Skeletal muscle tissue (tissue), 4 donors: ENCODE measurements around the gene CPLX4. TPM values are rescaled to one million over a fixed set of nuclear protein-coding genes. Genes with fewer than 3 reads are reported as not detected.

Source experiments
- H3K27ac ChIP-seq: one replicate; pipeline ENCODE4 v1.7.0; 2013; ENCODE audit warnings: mild to moderate bottlenecking, low read depth, low read length, inconsistent platforms
- H3K27me3 ChIP-seq, 3 donors: one replicate each; pipeline ENCODE4 v1.7.0; 2013; ENCODE audit warnings: low read length in 3 of 3; ENCODE audit not compliant: control insufficient read depth in 3 of 3, insufficient read depth in 3 of 3
- H3K36me3 ChIP-seq, 3 donors: one replicate each; pipeline ENCODE4 v1.7.0; 2013; ENCODE audit warnings: low read length in 3 of 3; ENCODE audit not compliant: control insufficient read depth in 3 of 3, insufficient read depth in 3 of 3
- H3K4me1 ChIP-seq, 3 donors: one replicate each; pipeline ENCODE4 v1.7.0; 2013; ENCODE audit warnings: low read length in 3 of 3, mild to moderate bottlenecking in 3 of 3; ENCODE audit not compliant: control insufficient read depth in 3 of 3, insufficient read depth in 3 of 3
- H3K4me3 ChIP-seq, 3 donors: one replicate each; pipeline ENCODE4 v1.7.0; 2013; ENCODE audit warnings: low read length in 3 of 3
- H3K9ac ChIP-seq, 3 donors: one replicate each; pipeline ENCODE4 v1.7.0; 2013; ENCODE audit warnings: low read length in 3 of 3, mild to moderate bottlenecking in 3 of 3, moderate library complexity in 2 of 3, low read depth in 1 of 3
- H3K9me3 ChIP-seq, 3 donors: one replicate each; pipeline ENCODE4 v1.7.0; 2013; ENCODE audit warnings: low read length in 3 of 3; ENCODE audit not compliant: control insufficient read depth in 3 of 3
- total RNA-seq: library from RNA; depleted of rRNA; stranded (reverse); fragments of >200 nt; gene quantifications from one replicate; pipeline ENCODE4 v1.2.3, GENCODE V29; 2014
- donor health status: Osteomylitis.

CPLX4 gene
- total RNA-seq, 1 donor from 2014 or later: not detected

GRCh38 chr18:59293317-59293716, 25.1 kb downstream of the CPLX4 start:
- Histone ChIP-seq H3K9me3 (no peaks in the 10 kb centered on the region), H3K4me1 (no peaks in the 10 kb centered on the region), H3K36me3 (no peaks in the 10 kb centered on the region), H3K27ac (no peak overlapping the region), H3K27me3 (peaks cover 0 to 11% (median 8%) of the 10 kb centered on the region in 3 donors), H3K9ac (no peak overlapping the region), H3K4me3 (no peak overlapping the region)

- no peaks in the 10 kb centered on the region for H3K36me3 ChIP-seq
- no peak overlapping the region for H3K27ac ChIP-seq
- H3K9ac ChIP-seq: no peak overlapping the region
- H3K27me3 ChIP-seq: peaks cover 14 to 26% (median 17%) of the 10 kb centered on the region in 3 donors
- H3K4me1 ChIP-seq: no peaks in the 10 kb centered on the region
- H3K4me3 ChIP-seq: no peak overlapping the region
- H3K9me3 ChIP-seq: no peaks in the 10 kb centered on the region
These were observed 32.1 kb downstream of the CPLX4 start for GRCh38 chr18:59286341-59286740.

GRCh38 chr18:59282341-59282740, 36.1 kb downstream of the CPLX4 start:
- H3K4me3 ChIP-seq: no peak overlapping the region
- no peak overlapping the region for H3K9ac ChIP-seq
- no peaks in the 10 kb centered on the region for H3K9me3 ChIP-seq
- no peaks in the 10 kb centered on the region for H3K36me3 ChIP-seq
- no peak overlapping the region for H3K27ac ChIP-seq
- no peaks in the 10 kb centered on the region for H3K4me1 ChIP-seq
- H3K27me3 ChIP-seq: peaks cover 16 to 45% (median 22%) of the 10 kb centered on the region in 3 donors

- H3K9ac ChIP-seq: no peak overlapping the region
- H3K27me3 ChIP-seq: peaks cover 33 to 56% (median 45%) of the 10 kb centered on the region in 3 donors
- H3K4me1 ChIP-seq: no peaks in the 10 kb centered on the region
- H3K4me3 ChIP-seq: no peak overlapping the region
- H3K36me3 ChIP-seq: no peaks in the 10 kb centered on the region
- H3K9me3 ChIP-seq: no peaks in the 10 kb centered on the region
- H3K27ac ChIP-seq: no peak overlapping the region
These were observed 38.7 kb downstream of the CPLX4 start for GRCh38 chr18:59279722-59280121.

- Histone ChIP-seq H3K4me3 (no peak overlapping the region), H3K9me3 (no peaks in the 10 kb centered on the region), H3K9ac (no peak overlapping the region), H3K4me1 (no peaks in the 10 kb centered on the region), H3K36me3 (no peaks in the 10 kb centered on the region), H3K27me3 (peaks cover 39 to 60% (median 48%) of the 10 kb centered on the region in 3 donors), H3K27ac (no peak overlapping the region)
These were observed 39.3 kb downstream of the CPLX4 start for GRCh38 chr18:59279193-59279592.

- no peak overlapping the region for H3K27ac ChIP-seq
- H3K9me3 ChIP-seq: no peaks in the 10 kb centered on the region
- peaks cover 43 to 62% (median 51%) of the 10 kb centered on the region in 3 donors for H3K27me3 ChIP-seq
- no peaks in the 10 kb centered on the region for H3K36me3 ChIP-seq
- H3K9ac ChIP-seq: no peak overlapping the region
- no peak overlapping the region for H3K4me3 ChIP-seq
- H3K4me1 ChIP-seq: peaks cover 0 to 3% (median 0%) of the 10 kb centered on the region in 3 donors
These were observed 39.7 kb downstream of the CPLX4 start for GRCh38 chr18:59278793-59279192.

- peaks cover 0 to 10% (median 8%) of the 10 kb centered on the region in 3 donors for H3K4me1 ChIP-seq
- H3K36me3 ChIP-seq: no peaks in the 10 kb centered on the region
- no peaks in the 10 kb centered on the region for H3K9me3 ChIP-seq
- no peak overlapping the region for H3K4me3 ChIP-seq
- peaks cover 62 to 79% (median 66%) of the 10 kb centered on the region in 3 donors for H3K27me3 ChIP-seq
- no peak overlapping the region for H3K9ac ChIP-seq
- no peak overlapping the region for H3K27ac ChIP-seq
These were observed 42.4 kb downstream of the CPLX4 start for GRCh38 chr18:59276047-59276446.

GRCh38 chr18:59275406-59275949, 43.0 kb downstream of the CPLX4 start:
- Histone ChIP-seq H3K9ac (no peak overlapping the region), H3K4me3 (no peak overlapping the region), H3K27me3 (peaks cover 67 to 83% (median 72%) of the 10 kb centered on the region in 3 donors), H3K36me3 (no peaks in the 10 kb centered on the region), H3K27ac (no peak overlapping the region), H3K4me1 (peaks cover 0 to 10% (median 8%) of the 10 kb centered on the region in 3 donors), H3K9me3 (no peaks in the 10 kb centered on the region)

- Histone ChIP-seq H3K36me3 (no peaks in the 10 kb centered on the region), H3K27me3 (peaks cover 76 to 84% (median 77%) of the 10 kb centered on the region in 3 donors), H3K27ac (no peak overlapping the region), H3K4me3 (no peak overlapping the region), H3K9me3 (no peaks in the 10 kb centered on the region), H3K4me1 (peaks cover 0 to 10% (median 8%) of the 10 kb centered on the region in 3 donors), H3K9ac (no peak overlapping the region)
These were observed 43.9 kb downstream of the CPLX4 start for GRCh38 chr18:59274533-59274928.

GRCh38 chr18:59273759-59274532, 44.5 kb downstream of the CPLX4 start:
- H3K27ac ChIP-seq: no peak overlapping the region
- H3K27me3 ChIP-seq: peaks cover 79 to 88% (median 79%) of the 10 kb centered on the region in 3 donors
- H3K9ac ChIP-seq: no peak overlapping the region
- H3K4me1 ChIP-seq: peaks cover 0 to 10% (median 8%) of the 10 kb centered on the region in 3 donors
- no peaks in the 10 kb centered on the region for H3K36me3 ChIP-seq
- no peak overlapping the region for H3K4me3 ChIP-seq
- no peaks in the 10 kb centered on the region for H3K9me3 ChIP-seq
